Measurements from ENCODE around the gene MFAP3L.

The MFAP3L gene

DNA sequence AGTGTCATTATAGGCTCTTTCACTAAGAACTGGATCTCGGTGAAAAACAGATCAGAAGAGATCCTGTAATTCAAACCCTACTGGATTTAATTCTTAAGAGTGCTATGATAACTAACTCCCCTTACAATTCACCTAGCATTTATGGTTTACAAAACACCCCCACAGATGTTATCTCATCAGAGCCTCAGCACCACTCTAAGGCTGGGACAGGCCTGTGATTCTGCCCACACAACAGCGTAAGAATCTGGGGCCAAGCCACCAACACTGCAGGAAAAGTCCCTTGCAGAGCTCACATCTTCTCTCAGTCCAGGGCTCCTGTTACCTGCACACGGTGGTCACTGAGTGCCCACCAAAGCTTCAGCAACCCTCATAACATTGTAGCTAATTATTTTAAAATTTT, 8.9 kb downstream of the MFAP3L start:
- DNase-seq, result no peak

DNA sequence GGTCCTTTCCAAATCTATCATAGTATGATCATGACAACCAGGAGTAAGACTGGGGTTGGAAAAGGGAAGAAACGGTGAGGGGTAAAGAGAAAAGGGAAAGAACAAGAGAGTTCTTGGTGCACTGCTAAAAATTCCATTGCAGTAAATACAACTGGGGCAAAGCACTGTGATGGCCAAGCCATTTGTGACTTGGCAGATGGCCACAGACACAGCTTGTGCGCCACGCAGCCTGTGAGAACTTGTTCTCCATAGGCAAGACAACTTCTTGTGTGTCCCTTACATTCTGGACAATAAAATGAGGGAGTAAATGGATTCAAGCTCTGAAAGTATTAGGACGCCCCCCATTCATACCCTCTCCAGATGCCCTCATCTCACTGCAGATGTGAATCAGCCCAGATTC, 10.9 kb downstream of the MFAP3L start:
- DNase-seq, result no peak

DNA sequence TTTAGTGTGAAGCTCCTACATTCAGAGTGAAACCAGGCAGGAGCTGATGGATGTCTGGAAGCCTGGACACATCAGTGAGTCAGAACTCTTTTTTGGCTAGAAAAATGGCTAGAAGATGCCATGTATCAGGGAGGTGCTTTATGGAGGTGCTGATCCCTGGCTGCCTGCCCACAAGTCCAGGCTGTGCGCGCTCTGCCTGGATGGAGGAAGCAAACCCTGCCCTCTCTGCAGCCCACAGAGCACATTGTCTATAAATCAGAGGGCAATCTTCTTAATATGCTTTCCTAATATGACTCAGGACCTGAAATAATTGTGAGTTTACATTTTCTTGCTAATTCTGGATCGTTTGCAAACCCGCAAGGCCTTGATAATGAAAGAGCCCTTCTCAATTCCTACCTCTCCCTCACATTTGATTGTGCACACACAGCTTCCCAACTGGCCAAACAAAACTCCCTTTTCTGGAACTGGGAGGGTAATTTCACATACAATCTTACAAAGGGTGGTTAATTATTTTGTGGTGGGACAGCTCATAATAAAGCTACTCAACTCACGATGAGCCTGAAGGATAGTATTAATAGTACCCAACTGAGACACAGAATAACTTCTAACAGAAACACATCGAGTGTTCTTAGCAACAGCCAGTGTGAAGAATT, 11.7 kb downstream of the MFAP3L start:
- DNase-seq, result no peak

DNA sequence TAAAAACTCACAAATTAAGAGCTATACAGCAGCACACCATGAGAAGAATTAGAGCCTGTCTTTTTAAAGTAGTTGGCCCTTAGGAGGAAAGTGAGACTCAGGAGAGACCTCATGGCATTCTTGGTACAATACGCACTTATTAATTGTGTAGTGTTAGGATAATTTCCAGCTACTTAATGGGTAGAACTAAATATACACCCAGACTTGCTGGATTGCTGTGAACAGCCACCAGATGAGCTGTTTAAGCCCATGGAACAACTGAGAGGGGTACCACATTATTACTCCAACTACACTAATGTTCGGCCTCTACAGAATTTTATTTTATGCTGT, 13.6 kb downstream of the MFAP3L start:
- DNase-seq, result no peak

DNA sequence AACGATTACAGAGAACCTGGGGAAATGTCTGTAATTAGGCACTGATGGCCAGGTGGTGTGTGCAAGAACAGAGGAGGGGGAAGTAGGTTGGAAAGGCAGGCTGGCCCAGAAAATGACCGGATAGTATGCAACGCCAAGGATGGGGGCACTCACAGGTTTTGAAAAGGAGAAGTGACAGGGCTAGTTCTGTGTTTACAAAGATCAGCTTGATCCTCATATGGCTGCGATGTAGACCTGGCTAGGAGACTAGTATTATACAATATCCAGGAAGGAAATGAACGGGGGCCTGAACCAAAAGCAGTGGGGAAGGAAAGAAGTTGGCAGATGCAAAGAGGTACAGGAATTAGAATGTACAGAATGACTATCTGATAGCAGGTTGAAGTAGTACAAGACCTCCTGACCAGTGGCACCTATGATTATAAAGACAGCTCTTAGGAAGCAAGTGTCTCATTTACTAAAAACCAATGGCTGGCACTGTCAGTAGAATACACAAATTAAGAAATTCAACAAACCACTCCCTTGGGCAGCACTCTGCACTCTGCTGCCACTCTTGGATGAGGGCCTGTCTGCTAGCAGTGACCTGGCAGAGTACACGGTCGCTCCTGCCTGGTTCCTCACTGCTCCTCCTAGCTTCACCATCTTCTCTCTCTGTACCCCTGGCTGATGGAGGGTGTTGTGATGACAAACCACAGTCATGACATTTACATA, 14.1 kb downstream of the MFAP3L start:
- DNase-seq, result no peak

DNA sequence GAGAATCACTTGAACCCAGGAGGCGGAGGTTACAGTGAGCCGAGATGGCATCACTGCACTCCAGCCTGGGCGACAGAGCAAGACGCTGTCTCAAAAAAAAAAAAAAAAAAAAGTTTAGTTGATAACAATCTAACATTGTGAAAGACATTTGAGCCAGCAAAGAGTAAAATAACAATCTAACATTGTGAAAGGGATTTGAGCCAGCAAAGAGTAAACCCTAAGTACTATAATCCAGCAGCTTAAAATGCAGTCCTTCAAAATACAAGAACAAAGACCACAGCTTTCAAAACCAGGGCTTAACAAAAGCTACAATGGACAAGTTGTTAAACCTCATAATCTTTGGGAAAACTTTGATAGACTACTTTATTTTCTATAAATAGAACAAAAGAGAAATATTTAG, 16.9 kb downstream of the MFAP3L start:
- DNase-seq, result no peak

DNA sequence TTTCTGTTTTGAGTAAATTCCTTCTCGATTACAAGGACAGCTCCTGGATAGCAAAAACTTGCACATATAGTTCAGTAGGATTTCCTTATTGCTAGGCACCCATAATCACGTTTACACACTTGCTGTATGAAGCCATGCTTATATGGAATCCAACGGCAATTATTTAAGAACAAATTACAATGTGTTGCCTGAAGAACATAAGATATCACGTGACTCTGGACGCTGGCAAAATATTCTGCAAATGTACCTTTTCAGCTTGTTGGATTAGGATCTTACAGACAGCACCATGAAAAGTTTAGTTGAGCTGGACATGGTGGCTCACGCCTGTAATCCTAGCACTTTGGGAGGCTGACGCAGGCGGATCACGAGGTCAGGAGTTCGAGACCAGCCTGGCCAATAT, 17.4 kb downstream of the MFAP3L start:
- no peak for DNase-seq

DNA sequence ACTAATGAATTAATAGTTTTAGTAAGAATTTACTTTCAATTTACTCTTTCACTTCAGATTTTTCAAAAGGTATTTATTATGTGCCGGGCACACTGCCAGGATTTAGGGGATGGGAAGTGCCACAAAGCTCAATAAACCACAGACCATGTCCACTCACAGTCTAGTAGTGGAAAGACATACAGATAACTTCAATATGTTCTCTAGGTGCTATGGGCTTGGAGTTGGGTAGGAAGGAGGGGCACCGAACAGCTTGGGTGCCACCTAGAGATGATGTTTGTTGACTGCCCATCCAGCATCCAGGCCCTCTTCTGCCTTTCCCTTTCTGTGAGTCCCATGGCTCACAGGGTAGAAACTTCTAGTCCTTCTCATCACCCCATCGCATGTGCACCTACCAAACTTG, 17.8 kb downstream of the MFAP3L start:
- DNase-seq, result no peak

DNA sequence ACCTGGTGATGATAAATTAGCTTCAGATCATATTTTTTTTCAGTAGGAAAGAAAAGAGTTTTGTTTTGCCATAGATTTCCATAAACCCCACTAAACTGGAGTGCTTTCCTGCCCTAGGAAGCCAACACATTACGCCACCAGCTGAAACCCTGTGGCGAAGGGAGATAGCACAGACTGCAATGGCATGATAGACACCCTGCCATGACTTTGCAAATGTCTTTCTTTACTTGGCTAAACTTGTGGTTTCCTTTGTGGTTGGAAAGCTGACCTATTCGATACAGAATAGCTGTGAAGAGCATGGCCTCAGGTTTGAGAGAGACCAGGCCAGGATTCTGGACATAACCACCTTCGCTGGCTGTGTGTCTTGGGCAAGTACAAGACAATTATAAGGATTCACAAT, 19.1 kb downstream of the MFAP3L start:
- no peak for DNase-seq

DNA sequence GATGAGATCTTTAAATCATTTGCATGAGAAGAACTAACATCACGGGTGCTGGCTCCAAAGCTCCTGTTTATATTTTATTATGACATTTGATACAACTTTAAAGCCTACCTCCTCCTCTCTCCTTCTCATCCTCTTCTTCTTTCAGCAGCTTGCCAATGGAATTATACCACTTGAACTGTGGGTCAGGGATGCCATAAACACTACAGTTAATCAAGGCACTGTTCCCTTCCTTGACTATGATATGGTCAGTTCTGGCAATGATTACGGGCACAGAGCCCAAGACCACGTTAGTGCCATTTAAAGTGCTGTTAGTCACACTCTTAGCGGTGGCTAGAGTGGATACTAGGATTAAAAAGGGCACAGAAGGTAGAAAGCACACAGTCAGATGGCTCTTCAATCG, 20.7 kb downstream of the MFAP3L start:
- no peak for DNase-seq

DNA sequence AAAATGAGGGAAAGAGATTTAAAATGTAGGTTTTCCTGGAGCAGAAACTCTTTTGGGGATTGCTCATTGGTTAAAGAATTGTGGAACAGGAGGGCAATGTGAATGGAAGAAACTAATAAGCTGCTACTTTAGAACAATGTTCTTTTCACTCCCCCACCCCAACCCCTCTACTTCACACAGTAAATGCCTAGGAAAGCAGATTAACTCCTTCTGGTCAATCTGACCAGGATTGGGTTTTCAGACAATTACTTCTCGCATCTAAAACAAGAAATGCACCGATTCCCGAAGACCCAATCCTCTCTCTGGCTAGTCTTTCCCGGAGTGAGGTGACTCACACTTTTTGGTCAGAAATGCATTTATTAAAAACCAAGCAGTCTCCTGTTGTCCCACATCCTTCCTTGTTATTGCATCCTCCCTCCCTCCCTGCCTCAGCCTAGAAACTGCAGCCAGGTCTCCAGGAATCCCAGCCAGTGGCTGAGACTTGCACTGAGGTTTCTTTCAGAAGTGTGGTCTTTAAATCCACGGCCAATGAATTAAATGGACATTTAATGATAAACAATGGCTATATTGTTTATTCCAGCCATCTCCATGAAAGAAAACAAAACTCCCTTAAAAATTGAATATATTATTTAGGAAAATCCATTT, 21.4 kb downstream of the MFAP3L start:
- DNase-seq, result no peak

DNA sequence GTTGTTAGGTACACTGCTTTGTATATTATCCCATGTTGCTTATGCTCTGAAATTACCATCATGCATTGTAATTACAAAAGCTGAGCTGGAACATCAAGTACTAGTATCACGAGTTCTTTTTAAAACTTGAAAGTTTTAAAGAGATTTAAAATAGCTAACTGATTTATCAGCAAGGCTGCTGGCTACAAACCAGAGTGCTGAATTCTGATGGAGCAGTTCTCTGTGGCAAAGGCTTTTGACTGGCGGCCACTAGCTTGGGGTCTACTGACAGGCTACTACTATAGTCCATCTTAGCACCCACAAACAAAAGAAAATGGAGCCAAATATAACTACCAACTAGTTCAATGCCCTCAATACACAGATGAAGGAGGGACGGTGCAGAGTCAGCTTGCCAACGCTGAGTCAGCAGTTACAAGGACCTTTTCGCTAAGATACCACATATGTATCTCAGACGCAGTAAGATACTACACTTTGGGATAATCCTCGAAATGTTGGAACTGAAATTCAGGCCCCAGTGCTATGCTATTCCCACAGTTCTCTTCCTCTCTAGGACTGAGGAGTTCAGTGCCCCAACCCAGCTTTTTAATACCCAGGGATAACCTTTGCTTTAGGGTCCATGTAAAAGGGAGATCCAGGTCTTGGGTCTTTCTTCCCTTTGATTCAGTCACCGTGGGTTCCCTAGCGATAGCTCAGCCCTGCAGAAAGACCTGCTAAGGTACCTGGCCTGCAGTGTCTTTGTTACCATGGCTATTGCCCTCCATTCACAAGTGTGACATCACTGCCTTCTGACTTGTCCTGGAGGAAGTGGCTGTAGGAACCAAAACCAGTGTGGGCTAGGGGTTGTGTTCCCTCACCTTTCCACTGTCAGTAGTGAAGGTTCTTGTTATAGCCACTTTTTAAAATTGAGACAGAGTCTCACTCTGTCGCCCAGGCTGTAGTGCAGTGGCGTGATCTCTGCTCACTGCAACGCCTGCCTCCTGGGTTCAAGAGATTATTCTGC, 22.8 kb downstream of the MFAP3L start:
- no peak for DNase-seq

DNA sequence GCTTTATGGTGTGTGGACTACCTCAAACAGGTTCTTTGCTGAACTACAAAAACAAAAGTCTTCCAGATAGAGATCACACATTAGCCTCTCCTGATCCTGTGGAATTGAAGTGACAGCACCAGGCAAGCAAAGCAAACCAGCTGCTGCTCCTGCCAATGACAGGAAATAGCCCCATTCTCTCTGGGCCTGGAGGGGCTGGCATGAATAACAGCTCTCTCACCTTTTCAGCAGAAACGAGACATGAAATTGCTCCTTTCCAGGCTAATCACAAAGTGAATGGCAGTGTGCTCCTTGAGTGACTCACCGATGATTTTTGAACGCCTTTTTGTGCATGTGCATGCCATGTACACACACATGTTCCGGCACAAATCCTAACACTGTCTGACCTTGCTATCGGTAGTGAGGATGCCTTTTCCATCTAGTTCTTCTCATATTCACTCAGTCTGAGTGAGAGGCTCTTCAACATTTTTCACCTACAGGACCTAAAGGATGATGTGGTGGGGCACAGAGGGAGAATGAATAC, 24.4 kb downstream of the MFAP3L start:
- no peak for DNase-seq

DNA sequence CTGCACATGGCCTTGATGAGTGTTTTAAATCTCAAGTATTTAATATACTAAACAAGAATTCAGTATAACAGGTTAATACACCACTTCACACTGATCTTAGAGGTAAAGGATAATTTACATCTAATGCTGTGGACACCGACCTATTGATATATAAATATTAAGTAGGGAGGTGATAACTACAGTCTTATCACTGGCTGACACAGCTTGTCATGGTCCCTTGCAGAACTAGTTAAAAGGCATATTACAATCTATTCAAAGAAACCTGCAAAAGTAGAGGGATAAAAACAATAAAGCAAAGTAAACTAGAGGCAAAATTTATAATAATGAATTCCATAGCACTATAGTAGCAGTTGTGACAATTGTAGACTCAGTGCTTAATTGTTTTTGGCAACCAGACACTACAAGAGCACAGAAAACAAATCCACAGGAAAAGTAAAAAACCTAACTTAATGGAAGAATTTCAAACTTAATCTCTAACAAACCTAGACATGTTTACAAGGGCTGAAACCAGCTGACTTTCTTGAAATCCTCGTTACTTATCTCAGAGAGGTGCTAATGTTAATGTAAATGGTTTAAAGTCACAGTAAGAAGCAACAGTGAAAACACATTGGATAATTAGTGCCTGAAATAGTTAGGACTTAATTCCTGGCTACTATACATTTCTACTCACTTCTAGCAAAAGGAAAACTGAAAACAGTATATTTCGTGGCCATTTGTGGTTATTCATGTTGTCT, 25.0 kb downstream of the MFAP3L start:
- DNase-seq, result no peak

DNA sequence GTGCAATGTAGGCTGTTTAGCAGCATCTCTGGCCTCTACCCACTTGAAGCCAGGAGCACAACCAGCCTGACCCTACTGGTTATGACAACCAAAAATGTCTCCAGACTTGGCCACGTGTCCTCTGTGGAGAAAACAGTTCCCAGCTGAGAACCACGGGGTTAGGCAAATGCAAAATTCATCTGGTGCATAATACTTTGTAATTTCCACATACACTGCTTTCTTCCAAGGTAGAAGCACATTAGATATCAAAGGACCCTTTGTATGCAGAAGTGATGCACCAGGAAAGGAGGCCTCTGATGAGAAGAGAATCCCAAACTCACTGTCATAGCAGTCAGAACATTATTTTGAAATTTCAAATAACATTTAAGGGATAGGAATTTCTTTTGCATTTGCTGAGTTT, 26.3 kb downstream of the MFAP3L start:
- no peak for DNase-seq

DNA sequence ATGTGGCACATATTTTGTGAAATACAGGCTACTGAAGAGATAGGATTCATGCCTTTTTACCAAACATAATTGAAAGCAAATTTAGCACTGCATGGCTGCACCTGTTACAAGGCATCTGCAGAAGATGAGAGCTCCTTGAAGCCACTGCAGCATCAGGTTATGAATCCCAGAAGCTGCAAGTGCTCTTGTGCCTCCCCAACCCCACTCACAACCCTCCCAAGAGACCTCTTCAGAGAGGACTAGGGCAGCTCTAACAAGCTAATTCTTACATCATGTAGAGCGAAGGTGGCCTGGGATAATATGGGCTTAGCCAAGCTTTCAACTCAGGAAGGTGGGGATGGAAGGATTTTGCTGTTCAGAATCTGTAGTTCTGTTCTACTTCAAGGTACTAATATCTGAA, 27.2 kb downstream of the MFAP3L start:
- no peak for DNase-seq

DNA sequence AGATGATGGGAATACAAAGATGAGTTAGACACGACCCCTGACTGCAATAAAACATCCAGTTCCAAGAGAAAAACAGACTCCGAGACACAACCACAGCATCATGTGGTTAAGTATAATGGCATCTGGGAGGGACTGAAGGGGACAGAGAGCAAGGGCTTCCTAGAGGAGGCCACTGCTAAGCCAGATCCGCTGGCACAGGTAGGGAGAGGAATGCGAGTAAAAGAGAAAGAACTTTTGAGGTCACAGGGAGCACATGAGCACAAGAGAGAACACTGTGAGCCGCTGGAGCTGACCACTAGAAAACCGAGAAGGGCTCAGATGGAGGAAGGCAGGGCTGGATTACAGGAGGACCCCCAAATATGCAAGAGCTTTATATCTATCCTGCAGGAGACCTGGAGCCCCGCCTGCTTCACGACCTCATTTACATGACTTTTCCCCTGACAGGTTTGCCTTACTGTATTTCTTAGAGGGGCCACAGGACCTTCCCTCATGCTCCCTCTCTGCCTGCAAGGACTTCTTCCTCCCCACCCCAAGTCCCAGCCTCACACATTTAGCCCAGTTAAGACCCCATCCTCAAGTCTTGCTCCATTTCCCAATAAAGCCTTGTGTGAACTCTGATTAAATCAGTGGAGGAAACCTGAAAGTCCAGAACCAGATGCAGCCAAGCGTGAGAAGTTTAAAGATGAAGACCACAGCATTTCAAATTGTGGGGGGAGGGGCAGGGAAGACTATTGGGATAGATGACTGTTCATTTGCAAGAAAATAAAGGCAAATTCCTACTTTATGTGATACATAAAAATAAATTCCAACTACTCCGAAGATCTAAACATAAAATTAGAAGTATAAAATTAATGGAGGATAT, 29.6 kb downstream of the MFAP3L start:
- no peak for DNase-seq

DNA sequence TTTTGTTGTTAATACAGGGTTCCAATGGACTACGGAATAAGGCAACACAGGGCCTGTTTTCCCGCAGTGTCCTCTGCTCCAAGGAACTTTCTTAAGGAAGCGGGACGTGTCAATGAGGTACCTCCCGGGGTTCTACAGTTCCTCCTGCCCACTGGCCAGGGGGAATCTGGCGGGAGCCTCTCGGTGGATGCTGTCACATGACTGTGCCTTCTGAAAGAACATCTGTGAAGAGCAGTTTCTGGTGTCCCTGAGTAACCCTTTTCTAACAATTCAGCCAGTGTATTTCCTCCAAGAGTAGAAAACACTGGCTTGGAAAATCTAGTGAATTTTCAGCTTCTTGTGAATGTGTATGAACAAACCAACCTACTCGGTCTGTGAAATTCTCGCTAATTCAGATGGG, 32.7 kb downstream of the MFAP3L start:
- DNase-seq, result no peak

DNA sequence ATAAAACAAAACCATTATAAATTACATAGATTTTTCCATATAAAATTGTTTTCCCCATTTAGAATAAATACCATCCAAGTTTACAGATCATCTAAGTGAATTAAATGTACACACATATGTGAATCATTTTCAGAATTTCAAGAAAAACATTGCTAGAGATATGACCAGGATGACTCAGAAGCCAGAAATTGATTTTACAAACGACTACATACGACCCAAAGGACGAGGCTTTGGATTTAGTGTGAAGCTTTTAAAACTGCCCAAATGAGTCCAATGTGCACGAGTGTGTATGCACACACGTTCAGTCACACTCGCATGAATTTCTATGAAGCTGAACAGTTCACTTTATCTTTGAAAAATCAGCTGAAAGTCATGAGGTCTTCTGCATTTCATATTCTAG, 37.9 kb downstream of the MFAP3L start:
- DNase-seq, result no peak

DNA sequence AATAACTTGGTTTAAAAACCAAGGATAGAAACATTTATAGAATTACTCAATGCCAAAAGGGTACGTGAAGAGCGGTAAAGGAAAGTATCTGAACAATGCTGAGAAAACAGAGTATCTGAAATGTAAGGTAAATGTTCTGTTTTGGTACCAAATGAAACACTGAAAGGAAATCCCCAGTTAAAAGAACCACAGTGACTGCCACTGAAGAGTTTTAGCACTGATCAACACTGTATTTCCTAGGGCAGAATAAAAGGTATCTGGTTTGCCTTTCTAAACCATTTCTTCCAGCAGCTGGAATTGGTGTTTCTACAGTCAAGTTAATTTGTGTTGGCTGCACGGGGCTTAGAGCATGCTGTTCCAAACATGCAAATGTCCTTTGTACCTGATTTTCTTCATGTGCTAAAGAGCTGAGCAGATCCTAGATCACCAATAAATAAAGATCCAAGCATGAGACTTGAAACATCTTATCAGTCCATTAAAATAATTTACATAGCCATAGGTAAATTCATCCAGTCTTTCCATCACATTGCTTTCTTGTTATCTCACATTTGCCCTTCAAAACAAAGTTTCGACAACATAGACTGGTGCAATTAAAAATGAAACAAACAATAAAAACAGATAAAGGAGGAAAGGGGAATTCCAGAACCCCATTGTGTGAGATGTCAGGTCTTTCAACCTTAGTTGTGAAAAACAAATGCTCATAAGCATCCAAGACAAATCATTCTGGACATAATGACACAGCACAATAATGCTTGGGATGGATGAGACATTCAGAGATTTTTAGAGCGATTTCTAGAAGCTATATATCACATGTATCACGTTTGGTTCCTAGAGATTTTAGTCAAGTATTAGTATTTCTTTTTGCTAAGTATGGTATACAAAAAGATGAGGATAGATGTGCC, 38.6 kb downstream of the MFAP3L start:
- DNase-seq, result no peak

Measured in activated T-cell treated with anti-CD3 and anti-CD28 coated beads, Interleukin-2, amount 50 U/mL, for 48 hours (primary cell).